ENCODE results near the gene CDK2.

Gene CDK2

GRCh38 chr12:56007564-56008559 is 41.2 kb downstream of the CDK2 start:
- FAIRE-seq: no peak
- DNase-seq (ENCODE audit: insufficient read length, low spot score): peak; percentile 70

GRCh38 chr12:56010111-56010570 is 43.5 kb downstream of the CDK2 start:
- FAIRE-seq: no peak
- no peak for DNase-seq (ENCODE audit: insufficient read length, low spot score)

- FAIRE-seq: no peak
These were observed 45.0 kb downstream of the CDK2 start for GRCh38 chr12:56011509-56012090.

GRCh38 chr12:56013482-56013881 is 46.9 kb downstream of the CDK2 start:
- DNase-seq (ENCODE audit: insufficient read length, low spot score): no peak
- no peak for FAIRE-seq

More at GRCh38 chr12:56011509-56012090, 45.0 kb downstream of the CDK2 start:
- DNase-seq (ENCODE audit: insufficient read length, low spot score): no peak

GRCh38 chr12:56014205-56014604 is 47.6 kb downstream of the CDK2 start:
- FAIRE-seq: no peak
- no peak for DNase-seq (ENCODE audit: insufficient read length, low spot score)

GRCh38 chr12:56017181-56017580 is 50.6 kb downstream of the CDK2 start:
- FAIRE-seq (no peak), DNase-seq (ENCODE audit: insufficient read length, low spot score) (no peak)

GRCh38 chr12:56018356-56018755 is 51.7 kb downstream of the CDK2 start:
- FAIRE-seq: no peak
- DNase-seq (ENCODE audit: insufficient read length, low spot score): no peak

GRCh38 chr12:56020423-56021184 is 54.0 kb downstream of the CDK2 start, which contains the start of gene IKZF4:
IKZF4 (plus strand) TSS chr12:56021043; CDS start chr12:56021494, 451 bp downstream.
- no peak for DNase-seq (ENCODE audit: insufficient read length, low spot score)
- no peak for FAIRE-seq

- DNase-seq (ENCODE audit: insufficient read length, low spot score) (no peak), FAIRE-seq (no peak)
These were observed 55.4 kb downstream of the CDK2 start for GRCh38 chr12:56021889-56022497.
